ENCODE data around the gene SMIM14. TPM values are rescaled to one million over a fixed set of nuclear protein-coding genes. Genes with fewer than 3 reads are reported as not detected.

Gene SMIM14
- total and polyA plus RNA-seq, 9 of the 15 experiments (the other 6 are each of a cell fraction or from before 2014, with no cell fraction given) = 0.98 to 3.7 (median 2.2) TPM

DNA sequence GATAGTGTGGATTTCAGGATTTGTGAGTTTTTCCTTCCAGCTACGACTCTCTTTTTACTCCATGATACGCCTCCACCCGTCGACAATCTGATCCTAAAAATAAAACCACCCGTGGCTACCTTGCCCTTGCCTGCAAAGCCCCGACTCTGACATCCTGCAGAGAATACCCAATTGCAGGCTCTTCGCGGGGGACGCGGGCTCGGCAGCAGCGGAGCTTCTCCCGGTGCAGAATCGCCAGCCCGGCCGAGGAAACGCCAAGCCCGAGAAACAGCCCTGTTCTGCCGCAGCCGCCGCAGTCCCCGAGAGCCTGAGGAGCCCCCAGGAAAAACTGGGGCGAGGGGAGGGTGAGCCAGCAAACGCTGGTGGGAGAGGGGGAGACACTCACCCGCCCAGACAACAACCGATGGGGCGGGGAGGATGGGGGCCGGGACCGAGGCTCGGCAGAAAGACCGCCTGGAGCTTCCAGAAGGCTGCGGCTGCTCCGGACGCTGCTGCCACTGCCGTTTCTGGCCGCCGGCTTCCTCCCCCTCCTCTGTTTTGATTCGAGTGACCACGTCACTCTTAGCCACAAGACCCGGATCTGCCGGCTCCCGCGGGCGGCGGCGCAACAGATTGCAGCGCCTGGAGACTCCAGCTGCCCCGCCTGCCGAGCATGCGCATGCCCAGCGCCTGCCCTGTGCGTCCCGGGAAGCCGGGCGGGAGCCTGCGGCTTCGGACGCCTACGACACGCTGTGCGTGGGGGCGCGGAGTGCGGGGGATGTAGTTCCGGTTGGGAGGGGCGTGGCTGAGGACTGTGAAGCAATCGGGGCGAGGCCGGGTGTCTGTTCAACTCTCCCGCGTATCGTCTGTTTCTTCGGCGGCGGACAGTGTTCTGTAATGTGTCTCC lies at the start of gene SMIM14 (continued):
- TF ChIP-seq, protein P1, sequence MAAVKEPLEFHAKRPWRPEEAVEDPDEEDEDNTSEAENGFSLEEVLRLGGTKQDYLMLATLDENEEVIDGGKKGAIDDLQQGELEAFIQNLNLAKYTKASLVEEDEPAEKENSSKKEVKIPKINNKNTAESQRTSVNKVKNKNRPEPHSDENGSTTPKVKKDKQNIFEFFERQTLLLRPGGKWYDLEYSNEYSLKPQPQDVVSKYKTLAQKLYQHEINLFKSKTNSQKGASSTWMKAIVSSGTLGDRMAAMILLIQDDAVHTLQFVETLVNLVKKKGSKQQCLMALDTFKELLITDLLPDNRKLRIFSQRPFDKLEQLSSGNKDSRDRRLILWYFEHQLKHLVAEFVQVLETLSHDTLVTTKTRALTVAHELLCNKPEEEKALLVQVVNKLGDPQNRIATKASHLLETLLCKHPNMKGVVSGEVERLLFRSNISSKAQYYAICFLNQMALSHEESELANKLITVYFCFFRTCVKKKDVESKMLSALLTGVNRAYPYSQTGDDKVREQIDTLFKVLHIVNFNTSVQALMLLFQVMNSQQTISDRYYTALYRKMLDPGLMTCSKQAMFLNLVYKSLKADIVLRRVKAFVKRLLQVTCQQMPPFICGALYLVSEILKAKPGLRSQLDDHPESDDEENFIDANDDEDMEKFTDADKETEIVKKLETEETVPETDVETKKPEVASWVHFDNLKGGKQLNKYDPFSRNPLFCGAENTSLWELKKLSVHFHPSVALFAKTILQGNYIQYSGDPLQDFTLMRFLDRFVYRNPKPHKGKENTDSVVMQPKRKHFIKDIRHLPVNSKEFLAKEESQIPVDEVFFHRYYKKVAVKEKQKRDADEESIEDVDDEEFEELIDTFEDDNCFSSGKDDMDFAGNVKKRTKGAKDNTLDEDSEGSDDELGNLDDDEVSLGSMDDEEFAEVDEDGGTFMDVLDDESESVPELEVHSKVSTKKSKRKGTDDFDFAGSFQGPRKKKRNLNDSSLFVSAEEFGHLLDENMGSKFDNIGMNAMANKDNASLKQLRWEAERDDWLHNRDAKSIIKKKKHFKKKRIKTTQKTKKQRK (IDR thresholded peaks at IDR 0.05; ENCODE audit: borderline replicate concordance, low read depth, low read length) = no peak
- TF ChIP-seq ZNF143 (CRISPR knock-in tag; IDR thresholded peaks at IDR 0.05) = no peak
- no peak for TF ChIP-seq SAFB2 (IDR thresholded peaks at IDR 0.05; ENCODE audit: borderline replicate concordance, low read depth, low read length, severe bottlenecking)
- TF ChIP-seq MTA1 (IDR thresholded peaks at IDR 0.05; ENCODE audit: borderline replicate concordance) = 0 out of 2 replicates have a peak, but pooled peaks have one; percentile 21
- no peak for TF ChIP-seq PTBP1 (IDR thresholded peaks at IDR 0.05; ENCODE audit: low read depth, low read length)
- TF ChIP-seq EP300 (IDR thresholded peaks at IDR 0.05; ENCODE audit: low read length) = peak; percentile 80
- peak; percentile 96 to 99 for TF ChIP-seq E2F6 (IDR thresholded peaks at IDR 0.05; ENCODE audit: borderline replicate concordance in 1 of 2, extremely low read depth in 1 of 2, insufficient read depth in 1 of 2, insufficient read length in 1 of 2, low read depth in 1 of 2, low read length in 1 of 2, poor library complexity in 1 of 2, severe bottlenecking in 1 of 2)
- no peak for TF ChIP-seq ZNF282 (CRISPR knock-in tag; IDR thresholded peaks at IDR 0.05)
- no peak for TF ChIP-seq HEY1 (CRISPR knock-in tag; IDR thresholded peaks at IDR 0.05; ENCODE audit: borderline replicate concordance)
- no peak for TF ChIP-seq ZNF140 (CRISPR knock-in tag; IDR thresholded peaks at IDR 0.05)
- no peak for TF ChIP-seq ZNF551 (CRISPR knock-in tag; IDR thresholded peaks at IDR 0.05)
- TF ChIP-seq KLF6 (CRISPR knock-in tag; IDR thresholded peaks at IDR 0.05; ENCODE audit: borderline replicate concordance) = peak; percentile 81; the same call in 1 of the 2 replicates
- no peak for TF ChIP-seq C11orf30 (IDR thresholded peaks at IDR 0.05; ENCODE audit: low read depth)
- no peak for TF ChIP-seq PURB (CRISPR knock-in tag; IDR thresholded peaks at IDR 0.05; ENCODE audit: low read depth)
- TF ChIP-seq ZNF668 (CRISPR knock-in tag; IDR thresholded peaks at IDR 0.05) = no peak
- no peak for TF ChIP-seq ZNF3 (CRISPR knock-in tag; IDR thresholded peaks at IDR 0.05)
- TF ChIP-seq TCF7L2 (IDR thresholded peaks at IDR 0.05; ENCODE audit: low read depth, low read length) = no peak
- no peak for TF ChIP-seq KAT7 (CRISPR knock-in tag; IDR thresholded peaks at IDR 0.05; ENCODE audit: borderline replicate concordance)
- TF ChIP-seq SREBF1 (IDR thresholded peaks at IDR 0.05; ENCODE audit: borderline replicate concordance, low read depth, low read length) = no peak
- TF ChIP-seq, protein P2, sequence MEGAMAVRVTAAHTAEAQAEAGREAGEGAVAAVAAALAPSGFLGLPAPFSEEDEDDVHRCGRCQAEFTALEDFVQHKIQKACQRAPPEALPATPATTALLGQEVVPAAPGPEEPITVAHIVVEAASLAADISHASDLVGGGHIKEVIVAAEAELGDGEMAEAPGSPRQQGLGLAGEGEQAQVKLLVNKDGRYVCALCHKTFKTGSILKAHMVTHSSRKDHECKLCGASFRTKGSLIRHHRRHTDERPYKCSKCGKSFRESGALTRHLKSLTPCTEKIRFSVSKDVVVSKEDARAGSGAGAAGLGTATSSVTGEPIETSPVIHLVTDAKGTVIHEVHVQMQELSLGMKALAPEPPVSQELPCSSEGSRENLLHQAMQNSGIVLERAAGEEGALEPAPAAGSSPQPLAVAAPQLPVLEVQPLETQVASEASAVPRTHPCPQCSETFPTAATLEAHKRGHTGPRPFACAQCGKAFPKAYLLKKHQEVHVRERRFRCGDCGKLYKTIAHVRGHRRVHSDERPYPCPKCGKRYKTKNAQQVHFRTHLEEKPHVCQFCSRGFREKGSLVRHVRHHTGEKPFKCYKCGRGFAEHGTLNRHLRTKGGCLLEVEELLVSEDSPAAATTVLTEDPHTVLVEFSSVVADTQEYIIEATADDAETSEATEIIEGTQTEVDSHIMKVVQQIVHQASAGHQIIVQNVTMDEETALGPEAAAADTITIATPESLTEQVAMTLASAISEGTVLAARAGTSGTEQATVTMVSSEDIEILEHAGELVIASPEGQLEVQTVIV (CRISPR knock-in tag; IDR thresholded peaks at IDR 0.05; ENCODE audit: borderline replicate concordance) = no peak
- TF ChIP-seq FOSL1 (tag; conservative IDR thresholded peaks at IDR 0.05) = no peak

Data from K562 (cell line).